NT2/D1 (cell line): Measurements from ENCODE around the gene ANKRD31.

Source experiments
- YY1 ChIP-seq: IDR thresholded peaks from 2 replicates; pipeline ENCODE4 v1.6.1; 2011; ENCODE audit not compliant: insufficient read length, insufficient read depth
- ZNF274 ChIP-seq: IDR thresholded peaks from 2 replicates; pipeline ENCODE4 v1.6.1; 2011; ENCODE audit warnings: mild to moderate bottlenecking, low read depth, low read length

- TF ChIP-seq YY1 (no peak), ZNF274 (no peak)
Observed at GRCh38 chr5:75243100-75243499, 6.4 kb upstream of the ANKRD31 start.
